HG02759 (cell line): Measurements from ENCODE around the gene ERLIN1.

ENCODE experiments used
- ATAC-seq: cut with Tn5 transposase; IDR thresholded peaks from one replicate; pipeline ENCODE4 v1.9.1; 2021; ENCODE audit warnings: mild to moderate bottlenecking, moderate library complexity; ENCODE audit not compliant: unreplicated experiment

ERLIN1 gene

GRCh38 chr10:100185364-100186252 lies at the start of gene ERLIN1:
Gene ERLIN1 (minus strand): TSS chr10:100186029. CDS start chr10:100185626, 403 bp downstream.
- peak; percentile 92 for ATAC-seq

GRCh38 chr10:100232101-100232500 lies 46.3 kb upstream of the ERLIN1 start:
- no peak for ATAC-seq

GRCh38 chr10:100229819-100230422 lies 44.1 kb upstream of the ERLIN1 start:
- ATAC-seq = no peak

- no peak for ATAC-seq
Measured at GRCh38 chr10:100223879-100224278, 38.0 kb upstream of the ERLIN1 start.

- ATAC-seq = no peak
Measured at GRCh38 chr10:100222529-100222928, 36.7 kb upstream of the ERLIN1 start.

GRCh38 chr10:100216006-100216405 lies 30.2 kb upstream of the ERLIN1 start:
- ATAC-seq = no peak

- ATAC-seq = no peak
Measured at GRCh38 chr10:100209303-100209702, 23.5 kb upstream of the ERLIN1 start.

- no peak for ATAC-seq
Measured at GRCh38 chr10:100208276-100208675, 22.4 kb upstream of the ERLIN1 start.

GRCh38 chr10:100204370-100204769 lies 18.5 kb upstream of the ERLIN1 start:
- no peak for ATAC-seq

- no peak for ATAC-seq
Measured at GRCh38 chr10:100201549-100201948, 15.7 kb upstream of the ERLIN1 start.

- no peak for ATAC-seq
Measured at GRCh38 chr10:100194711-100195110, 8.9 kb upstream of the ERLIN1 start.

- no peak for ATAC-seq
Measured at GRCh38 chr10:100192350-100192749, 6.5 kb upstream of the ERLIN1 start.

- ATAC-seq = peak; percentile 52
Measured at GRCh38 chr10:100186253-100187212, 704 bp upstream of the ERLIN1 start.

GRCh38 chr10:100184840-100185239 lies 989 bp downstream of the ERLIN1 start:
- ATAC-seq = no peak

- no peak for ATAC-seq
Measured at GRCh38 chr10:100184426-100184825, 1.4 kb downstream of the ERLIN1 start.

GRCh38 chr10:100183481-100183880 lies 2.3 kb downstream of the ERLIN1 start:
- ATAC-seq = no peak

- no peak for ATAC-seq
Measured at GRCh38 chr10:100182908-100183307, 2.9 kb downstream of the ERLIN1 start.

GRCh38 chr10:100182281-100182680 lies 3.5 kb downstream of the ERLIN1 start:
- no peak for ATAC-seq

- no peak for ATAC-seq
Measured at GRCh38 chr10:100175875-100176274, 10.0 kb downstream of the ERLIN1 start.

GRCh38 chr10:100174699-100175677 lies 10.8 kb downstream of the ERLIN1 start:
- ATAC-seq = peak; percentile 91
